ENCODE data around the gene GSTM1.
"Not testable (repeated sequence)": the region's sequence is repeated elsewhere in the genome, so short reads cannot be mapped to it uniquely, and the experiment has no call there.

GSTM1 gene

GRCh38 chr1:109685399-109685798, 2.2 kb upstream of the GSTM1 start:
- not testable (repeated sequence) for H4K20me1 ChIP-seq (ENCODE audit: insufficient read depth); H3K27me3 ChIP-seq (ENCODE audit: insufficient read depth, low read depth); H3K4me2 ChIP-seq; H2AFZ ChIP-seq (ENCODE audit: low read depth); H3K79me2 ChIP-seq (ENCODE audit: insufficient read depth, low read depth); H3K4me3 ChIP-seq (IDR thresholded peaks at IDR 0.05; ENCODE audit: insufficient read depth, low read depth, low read length); H3K9ac ChIP-seq; H3K27ac ChIP-seq; H3K36me3 ChIP-seq (ENCODE audit: insufficient read depth); H3K4me1 ChIP-seq (ENCODE audit: low read depth, poor library complexity, severe bottlenecking)

- not testable (repeated sequence) for H2AFZ ChIP-seq (ENCODE audit: low read depth); H3K27ac ChIP-seq; H3K4me3 ChIP-seq (IDR thresholded peaks at IDR 0.05; ENCODE audit: insufficient read depth, low read depth, low read length); H3K27me3 ChIP-seq (ENCODE audit: insufficient read depth, low read depth); H3K36me3 ChIP-seq (ENCODE audit: insufficient read depth); H3K4me2 ChIP-seq; H3K9ac ChIP-seq; H3K79me2 ChIP-seq (ENCODE audit: insufficient read depth, low read depth); H4K20me1 ChIP-seq (ENCODE audit: insufficient read depth); H3K4me1 ChIP-seq (ENCODE audit: low read depth, poor library complexity, severe bottlenecking)
Observed at GRCh38 chr1:109685890-109686289, 1.7 kb upstream of the GSTM1 start.

GRCh38 chr1:109687109-109687508, 508 bp upstream of the GSTM1 start:
- H3K9ac ChIP-seq; H2AFZ ChIP-seq (ENCODE audit: low read depth); H4K20me1 ChIP-seq (ENCODE audit: insufficient read depth); H3K27ac ChIP-seq; H3K27me3 ChIP-seq (ENCODE audit: insufficient read depth, low read depth); H3K79me2 ChIP-seq (ENCODE audit: insufficient read depth, low read depth); H3K4me1 ChIP-seq (ENCODE audit: low read depth, poor library complexity, severe bottlenecking); H3K4me3 ChIP-seq (IDR thresholded peaks at IDR 0.05; ENCODE audit: insufficient read depth, low read depth, low read length); H3K4me2 ChIP-seq; H3K36me3 ChIP-seq (ENCODE audit: insufficient read depth): not testable (repeated sequence)

- H3K4me2 ChIP-seq, result no peak overlapping the region
- H3K27me3 ChIP-seq (ENCODE audit: insufficient read depth, low read depth), result no peaks in the 10 kb centered on the region
- no peak overlapping the region for H3K4me3 ChIP-seq (IDR thresholded peaks at IDR 0.05; ENCODE audit: insufficient read depth, low read depth, low read length)
- H3K27ac ChIP-seq, result no peak overlapping the region
- H3K36me3 ChIP-seq (ENCODE audit: insufficient read depth), result no peaks in the 10 kb centered on the region
- H3K9ac ChIP-seq, result no peak overlapping the region
- no peak overlapping the region for H2AFZ ChIP-seq (ENCODE audit: low read depth)
- no peaks in the 10 kb centered on the region for H3K79me2 ChIP-seq (ENCODE audit: insufficient read depth, low read depth)
- H3K4me1 ChIP-seq (ENCODE audit: low read depth, poor library complexity, severe bottlenecking), result no peaks in the 10 kb centered on the region
- no peaks in the 10 kb centered on the region for H4K20me1 ChIP-seq (ENCODE audit: insufficient read depth)
- no peak for TF ChIP-seq CTCF (conservative IDR thresholded peaks at IDR 0.05; ENCODE audit: low read depth, low read length)
Observed at GRCh38 chr1:109689844-109690405, 2.3 kb downstream of the GSTM1 start.

GRCh38 chr1:109691759-109692158, 4.1 kb downstream of the GSTM1 start:
- Histone ChIP-seq H3K4me3 (IDR thresholded peaks at IDR 0.05; ENCODE audit: insufficient read depth, low read depth, low read length) (no peak overlapping the region), H3K27me3 (ENCODE audit: insufficient read depth, low read depth) (no peaks in the 10 kb centered on the region), H4K20me1 (ENCODE audit: insufficient read depth) (no peaks in the 10 kb centered on the region), H3K36me3 (ENCODE audit: insufficient read depth) (no peaks in the 10 kb centered on the region), H3K4me2 (no peak overlapping the region), H3K4me1 (ENCODE audit: low read depth, poor library complexity, severe bottlenecking) (no peaks in the 10 kb centered on the region), H3K9ac (no peak overlapping the region), H3K79me2 (ENCODE audit: insufficient read depth, low read depth) (no peaks in the 10 kb centered on the region), H2AFZ (ENCODE audit: low read depth) (no peak overlapping the region), H3K27ac (no peak overlapping the region)
- no peak for TF ChIP-seq CTCF (conservative IDR thresholded peaks at IDR 0.05; ENCODE audit: low read depth, low read length)

GRCh38 chr1:109694400-109694799, 6.8 kb downstream of the GSTM1 start:
- H3K36me3 ChIP-seq (ENCODE audit: insufficient read depth); H3K9ac ChIP-seq; H4K20me1 ChIP-seq (ENCODE audit: insufficient read depth); H2AFZ ChIP-seq (ENCODE audit: low read depth); H3K4me1 ChIP-seq (ENCODE audit: low read depth, poor library complexity, severe bottlenecking); H3K27me3 ChIP-seq (ENCODE audit: insufficient read depth, low read depth); H3K27ac ChIP-seq; H3K4me3 ChIP-seq (IDR thresholded peaks at IDR 0.05; ENCODE audit: insufficient read depth, low read depth, low read length); H3K4me2 ChIP-seq; H3K79me2 ChIP-seq (ENCODE audit: insufficient read depth, low read depth): not testable (repeated sequence)

GRCh38 chr1:109695138-109695537, 7.5 kb downstream of the GSTM1 start:
- not testable (repeated sequence) for H3K4me1 ChIP-seq (ENCODE audit: low read depth, poor library complexity, severe bottlenecking); H3K79me2 ChIP-seq (ENCODE audit: insufficient read depth, low read depth); H3K27ac ChIP-seq; H4K20me1 ChIP-seq (ENCODE audit: insufficient read depth); H3K9ac ChIP-seq; H3K4me3 ChIP-seq (IDR thresholded peaks at IDR 0.05; ENCODE audit: insufficient read depth, low read depth, low read length); H2AFZ ChIP-seq (ENCODE audit: low read depth); H3K36me3 ChIP-seq (ENCODE audit: insufficient read depth); H3K4me2 ChIP-seq; H3K27me3 ChIP-seq (ENCODE audit: insufficient read depth, low read depth)
